Right ventricle myocardium inferior (tissue), 1 donor: ENCODE measurements around the gene BRIP1. TPM values are rescaled to one million over a fixed set of nuclear protein-coding genes. Genes with fewer than 3 reads are reported as not detected.
"Not testable (repeated sequence)": the region's sequence is repeated elsewhere in the genome, so short reads cannot be mapped to it uniquely, and the experiment has no call there.

Experiments
- ATAC-seq: fragments of 200-7000 bp; cut with Tn5 transposase; one replicate; pipeline ENCODE4 v1.9.1; 2020; ENCODE audit warnings: mild to moderate bottlenecking, moderate library complexity
- DNase-seq: peaks from one replicate; pipeline ENCODE4 v3.0.0; 2021; ENCODE audit errors: missing footprints
- intact Hi-C: fragments of 100-400 bp; cut with DNase I; formaldehyde crosslinking; loops from one replicate; pipeline ENCODE4 v1.11.0; 2022
- total RNA-seq: library from RNA; stranded (reverse); fragmentation: NEBNext Ultra II Directional; extraction: Animal tissue kit (Norgen Biotek cat#: 25700); gene quantifications from one replicate; pipeline ENCODE4 v1.2.1, GENCODE V29; 2021
- donor health status: DM: no; HTN: yes; CAD: no; lungs with severe emphysema.

BRIP1 gene
- total RNA-seq, 1 donor from 2014 or later = 0.24 TPM

DNA sequence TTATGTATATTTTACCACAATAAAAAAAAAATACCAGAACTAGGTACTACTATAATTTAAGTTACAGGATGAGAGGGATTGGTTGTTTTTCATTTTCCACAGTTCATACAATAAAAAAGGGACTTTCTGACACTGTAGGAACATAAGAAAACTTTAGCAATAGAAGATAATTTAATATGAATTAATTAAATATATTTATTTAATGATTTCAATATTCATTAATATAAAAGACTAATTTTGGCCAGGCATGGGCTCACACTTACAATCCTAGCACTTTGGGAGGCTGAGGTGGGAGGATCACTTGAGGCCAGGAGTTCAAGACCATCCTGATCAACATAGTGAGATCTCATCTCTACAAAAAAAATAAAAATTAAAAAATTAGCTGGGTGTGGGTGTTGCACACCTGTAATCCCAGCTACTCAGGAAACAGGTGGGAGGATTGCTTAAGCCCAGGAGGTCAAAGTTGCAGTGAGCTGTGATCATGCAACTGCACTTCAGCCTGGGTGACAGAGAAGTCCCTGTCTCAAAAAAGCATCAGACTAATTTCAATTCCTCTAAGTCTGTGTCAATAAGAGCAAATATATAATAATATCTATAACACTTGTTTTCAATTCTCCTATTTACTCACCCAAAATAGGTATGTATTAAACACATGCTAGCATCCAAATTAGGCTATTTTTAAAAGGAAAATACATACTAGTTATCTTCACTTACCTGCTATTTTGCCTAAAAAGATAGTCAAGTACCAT is 79.6 kb downstream of the BRIP1 start:
- no peak for ATAC-seq

DNA sequence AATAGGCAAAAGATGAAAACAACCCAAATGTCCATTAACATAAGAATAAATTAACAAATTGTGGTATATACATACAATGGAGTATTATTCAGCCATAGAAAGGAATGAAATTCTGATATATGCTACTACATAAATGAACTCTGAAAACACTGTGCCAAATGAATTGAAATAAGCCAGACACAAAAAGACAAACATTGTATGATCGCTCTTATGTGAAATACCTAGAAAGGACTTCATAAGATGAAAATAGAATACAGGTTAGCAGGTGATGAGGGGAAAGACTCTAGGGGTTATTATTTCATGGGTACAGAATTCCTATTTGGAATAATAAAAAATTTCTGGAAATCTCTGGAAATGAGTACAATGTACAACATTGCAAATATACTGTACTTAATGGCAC is 80.2 kb downstream of the BRIP1 start:
- ATAC-seq (no peak), DNase-seq (no peak)
- intact Hi-C loops = no loop called here

More for the DNA sequence above, 79.6 kb downstream of the BRIP1 start:
- intact Hi-C loops = no loop called here
- no peak for DNase-seq

GRCh38 chr17:61782683-61783082 is 80.6 kb downstream of the BRIP1 start:
- DNase-seq = no peak
- intact Hi-C loops = no loop called here
- no peak for ATAC-seq

DNA sequence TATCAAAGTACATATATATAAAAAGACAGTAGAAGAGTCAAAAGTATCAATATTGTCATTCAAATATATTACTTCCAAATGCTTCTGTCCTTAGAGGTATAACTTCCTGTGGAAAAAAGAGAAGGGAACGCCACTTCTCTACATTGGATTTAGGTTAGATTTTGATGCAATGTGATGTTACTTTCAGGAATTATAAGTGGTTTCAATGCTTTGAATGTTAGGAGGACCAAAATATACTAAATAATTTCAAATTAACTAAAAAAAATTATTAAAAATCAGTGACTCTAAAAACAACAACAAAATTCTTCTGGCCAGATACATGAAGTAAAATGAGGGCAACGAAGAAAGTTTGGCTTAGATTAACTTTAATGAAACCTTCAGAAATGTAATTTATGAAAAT is 88.0 kb downstream of the BRIP1 start:
- intact Hi-C loops = no loop called here
- ATAC-seq (no peak), DNase-seq (no peak)

DNA sequence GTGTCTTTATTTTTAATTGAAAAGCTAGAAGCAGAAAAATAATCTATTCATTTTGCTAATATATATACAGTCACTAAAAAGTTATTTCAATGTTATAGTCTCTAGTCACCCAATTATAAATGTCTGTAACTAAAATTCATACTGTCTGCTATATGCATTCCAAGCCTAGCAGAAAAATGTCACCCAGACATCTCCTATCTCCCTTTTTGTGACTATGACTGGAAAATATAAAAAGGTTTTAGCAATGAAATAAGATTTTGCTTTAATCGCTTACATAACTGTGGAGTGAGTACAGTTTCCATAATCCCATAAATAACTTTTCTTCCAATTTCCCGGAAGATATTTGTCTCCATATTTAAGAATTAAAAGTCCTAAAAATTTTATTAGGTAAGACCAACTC is 88.6 kb downstream of the BRIP1 start:
- no peak for DNase-seq

DNA sequence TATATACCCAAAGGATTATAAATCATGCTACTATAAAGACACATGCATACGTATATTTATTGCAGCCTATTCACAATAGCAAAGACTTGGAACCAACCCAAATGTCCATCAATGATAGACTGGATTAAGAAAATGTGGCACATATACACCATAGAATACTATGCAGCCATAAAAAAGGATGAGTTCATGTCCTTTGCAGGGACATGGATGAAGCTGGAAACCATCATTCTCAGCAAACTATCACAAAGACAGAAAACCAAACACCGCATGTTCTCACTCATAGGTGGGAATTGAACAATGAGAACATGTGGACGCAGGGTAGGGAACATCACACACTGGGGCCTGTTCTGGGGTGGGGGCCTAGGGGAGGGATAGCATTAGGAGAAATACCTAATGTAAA is 89.2 kb downstream of the BRIP1 start:
- DNase-seq, ATAC-seq, intact Hi-C loops: not testable (repeated sequence)

More for the DNA sequence above, 88.6 kb downstream of the BRIP1 start:
- intact Hi-C loops = no loop called here
- no peak for ATAC-seq

GRCh38 chr17:61770752-61771533 is 92.4 kb downstream of the BRIP1 start:
- ATAC-seq = no peak
- no peak for DNase-seq
- intact Hi-C loops = no loop called here

DNA sequence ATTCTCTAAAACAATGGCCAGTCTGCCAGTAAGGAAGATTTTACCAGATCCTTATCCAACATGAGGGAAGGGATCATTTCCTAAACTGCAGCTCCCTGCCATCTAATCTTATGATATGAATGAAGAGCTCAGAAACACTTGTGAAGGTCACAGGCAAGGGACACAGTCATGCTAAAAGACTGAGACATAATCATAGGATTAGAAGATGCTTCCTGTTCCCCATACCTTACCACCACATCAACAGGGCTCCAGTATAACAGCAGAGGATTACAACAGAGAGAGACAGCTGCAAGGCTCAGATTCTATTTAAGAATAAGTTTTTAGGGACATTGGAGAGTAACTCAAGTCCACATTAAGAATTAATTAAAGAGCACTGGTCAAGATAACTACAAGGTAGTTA is 93.3 kb downstream of the BRIP1 start:
- ATAC-seq (no peak), DNase-seq (no peak)
- intact Hi-C loops = no loop called here

- intact Hi-C loops = no loop called here
- DNase-seq = no peak
- ATAC-seq = no peak
These were observed 94.9 kb downstream of the BRIP1 start for GRCh38 chr17:61768405-61768804.

GRCh38 chr17:61766520-61766919 is 96.8 kb downstream of the BRIP1 start:
- intact Hi-C loops = no loop called here
- DNase-seq = no peak

GRCh38 chr17:61764846-61765245 is 98.5 kb downstream of the BRIP1 start:
- ATAC-seq = no peak
- no peak for DNase-seq
- intact Hi-C loops = no loop called here

More at GRCh38 chr17:61766520-61766919, 96.8 kb downstream of the BRIP1 start:
- ATAC-seq = no peak

GRCh38 chr17:61761827-61762226 is 101.5 kb downstream of the BRIP1 start:
- ATAC-seq (no peak), DNase-seq (no peak)
- intact Hi-C loops = no loop called here

GRCh38 chr17:61759362-61759761 is 104.0 kb downstream of the BRIP1 start:
- ATAC-seq (no peak), DNase-seq (no peak)
- intact Hi-C loops = no loop called here

DNA sequence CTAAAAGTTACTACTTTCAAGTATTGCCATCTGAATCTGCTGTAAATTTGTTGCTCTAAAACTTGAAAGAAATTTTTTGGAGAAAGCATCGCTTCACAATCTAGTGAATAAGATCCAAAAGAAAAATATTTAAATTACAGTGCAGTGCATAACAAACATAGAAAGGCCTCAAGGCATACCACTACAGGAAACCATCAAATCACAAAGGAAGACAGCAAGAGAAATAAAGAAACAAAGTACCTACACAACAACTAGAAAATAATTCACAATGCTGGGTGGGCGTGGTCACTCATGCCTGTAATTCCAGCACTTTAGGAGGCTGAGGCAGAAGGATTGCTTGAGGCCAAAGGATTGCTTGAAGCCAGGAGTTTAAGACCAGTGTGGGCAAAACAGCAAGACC is 104.9 kb downstream of the BRIP1 start:
- DNase-seq (no peak), ATAC-seq (no peak)
- intact Hi-C loops = no loop called here

DNA sequence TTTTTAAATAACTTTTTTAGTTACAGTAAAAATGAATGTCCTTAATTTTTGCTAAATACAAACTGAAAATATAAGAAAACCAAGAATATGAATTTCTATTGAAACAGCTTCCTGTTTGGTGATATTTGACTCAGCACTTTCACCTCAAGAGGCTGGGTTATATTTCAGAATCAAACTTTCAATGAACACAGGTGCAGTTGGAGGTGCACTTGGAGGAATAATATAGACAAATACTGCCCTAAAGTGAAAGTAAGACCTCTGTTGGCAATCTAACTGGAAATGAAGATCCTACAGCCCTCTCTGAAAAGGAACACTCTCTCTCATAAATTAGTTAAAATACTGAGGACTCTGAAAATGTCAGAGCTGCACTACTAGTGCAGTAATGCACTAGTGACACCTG is 106.2 kb downstream of the BRIP1 start:
- DNase-seq (no peak), ATAC-seq (no peak)
- intact Hi-C loops = no loop called here

- ATAC-seq (no peak), DNase-seq (no peak)
- intact Hi-C loops = no loop called here
These were observed 106.8 kb downstream of the BRIP1 start for GRCh38 chr17:61756561-61756960.

DNA sequence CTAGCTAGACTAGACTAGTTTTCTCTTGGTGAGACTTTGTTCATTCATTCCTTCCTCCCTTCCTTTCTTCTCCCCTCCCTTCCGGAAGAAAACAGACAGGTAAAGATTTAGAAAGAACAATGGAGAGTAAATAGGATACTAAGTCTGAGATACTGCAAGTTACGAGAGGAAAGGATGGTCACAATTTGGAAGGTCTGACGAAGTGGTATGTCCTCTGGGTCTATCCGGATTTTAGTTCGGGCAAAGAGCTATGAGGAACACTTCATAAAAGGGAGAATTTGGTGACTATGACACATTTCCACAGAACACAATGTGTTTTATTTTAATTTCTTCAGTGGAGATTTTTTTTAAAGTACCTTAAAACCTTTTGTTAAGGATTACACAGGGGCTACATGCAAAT is 107.7 kb downstream of the BRIP1 start:
- ATAC-seq = no peak
- intact Hi-C loops = no loop called here

DNA sequence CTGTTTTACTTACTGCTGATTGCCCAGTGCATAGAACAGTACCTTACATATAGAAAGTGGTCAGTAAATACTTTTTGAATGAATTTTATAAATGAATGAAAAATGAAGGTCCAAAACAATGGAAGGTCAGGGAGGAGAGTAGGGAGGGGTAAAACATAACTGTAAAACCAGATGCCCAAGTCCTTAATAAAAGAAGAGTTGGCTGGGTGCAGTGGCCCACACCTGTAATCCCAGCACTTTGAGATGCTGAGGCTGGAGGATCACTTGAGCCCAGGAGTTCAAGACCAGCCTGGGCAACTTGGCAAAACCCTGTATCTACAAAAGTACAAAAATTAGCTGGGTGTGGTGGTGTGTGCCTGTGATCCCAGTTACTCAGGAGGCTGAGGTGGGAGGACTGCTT is 108.2 kb downstream of the BRIP1 start:
- ATAC-seq (no peak), DNase-seq (no peak)
- intact Hi-C loops = no loop called here

More for the DNA sequence above, 107.7 kb downstream of the BRIP1 start:
- no peak for DNase-seq

DNA sequence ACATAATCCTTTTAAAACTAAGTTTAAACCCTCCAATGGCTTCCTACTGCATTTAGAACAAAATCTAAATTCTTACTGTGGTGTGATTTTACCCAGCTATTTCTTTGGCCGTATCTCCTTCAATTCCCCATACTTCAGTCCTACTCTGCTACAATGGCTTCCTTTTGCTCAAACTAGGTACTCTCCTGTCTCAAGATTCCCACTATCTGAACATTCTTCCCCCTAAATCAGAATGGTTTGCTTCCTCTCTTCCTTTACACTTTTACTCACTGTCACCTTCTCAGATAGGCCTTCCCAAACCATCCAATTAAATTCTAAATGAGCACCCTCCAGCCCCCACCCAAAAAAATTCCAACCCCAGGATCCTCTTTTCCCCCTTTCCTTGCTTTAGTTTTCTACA is 109.2 kb downstream of the BRIP1 start:
- ATAC-seq = no peak
- intact Hi-C loops = no loop called here
- no peak for DNase-seq

- ATAC-seq = no peak
- intact Hi-C loops = no loop called here
- no peak for DNase-seq
These were observed 109.6 kb downstream of the BRIP1 start for GRCh38 chr17:61753696-61754095.
